Liver (tissue), 9 donors: Measurements from ENCODE around the gene TTC32. TPM values are rescaled to one million over a fixed set of nuclear protein-coding genes. Genes with fewer than 3 reads are reported as not detected.

Experiments
- DNase-seq: peaks from one replicate; pipeline ENCODE4 v3.0.0-alpha.2; 2017; ENCODE audit warnings: low spot score
- H3K27ac ChIP-seq, 2 donors: one replicate each; pipeline ENCODE4 v1.7.0; 2013; ENCODE audit warnings: inconsistent platforms in 2 of 2, low read length in 2 of 2, control low read depth in 1 of 2, low read depth in 1 of 2, mild to moderate bottlenecking in 1 of 2
- H3K27me3 ChIP-seq, 4 donors: one replicate each; pipeline versions ENCODE4 v1.6.1 to v1.7.0; 2013; ENCODE audit warnings: low read length in 3 of 4, inconsistent platforms in 1 of 4, mild to moderate bottlenecking in 1 of 4, moderate library complexity in 1 of 4; ENCODE audit not compliant: control insufficient read depth in 4 of 4, insufficient read depth in 4 of 4
- H3K36me3 ChIP-seq, 4 donors: one replicate each; pipeline versions ENCODE4 v1.6.1 to v1.7.0; 2013; ENCODE audit warnings: low read length in 3 of 4, mild to moderate bottlenecking in 3 of 4, low read depth in 1 of 4, moderate library complexity in 1 of 4; ENCODE audit not compliant: control insufficient read depth in 4 of 4, insufficient read depth in 3 of 4
- H3K4me1 ChIP-seq, 4 donors: one replicate each; pipeline versions ENCODE4 v1.6.1 to v1.7.0; 2013; ENCODE audit warnings: low read length in 3 of 4, mild to moderate bottlenecking in 3 of 4, moderate library complexity in 1 of 4; ENCODE audit not compliant: control insufficient read depth in 4 of 4, insufficient read depth in 4 of 4
- H3K4me3 ChIP-seq, 3 donors: one replicate each; pipeline versions ENCODE4 v1.6.1 to v1.7.0; 2013; ENCODE audit warnings: low read length in 3 of 3, control low read depth in 1 of 3, low read depth in 1 of 3, mild to moderate bottlenecking in 1 of 3
- H3K9ac ChIP-seq, 2 donors: one replicate each; pipeline ENCODE4 v1.7.0; 2013; ENCODE audit warnings: low read length in 2 of 2, mild to moderate bottlenecking in 2 of 2, moderate library complexity in 2 of 2, control low read depth in 1 of 2, low read depth in 1 of 2
- H3K9me3 ChIP-seq, 4 donors: one replicate each; pipeline versions ENCODE4 v1.6.1 to v1.7.0; 2013; ENCODE audit warnings: low read length in 3 of 4; ENCODE audit not compliant: control insufficient read depth in 4 of 4
- EGR1 ChIP-seq, 2 donors: IDR thresholded peaks; 2 replicates each; pipeline ENCODE4 v1.6.1; 2016 to 2018; ENCODE audit warnings: antibody characterized with exemption in 2 of 2, low read depth in 2 of 2
- FOXA1 ChIP-seq: IDR thresholded peaks from 2 replicates; pipeline ENCODE4 v1.6.1; 2016; ENCODE audit warnings: antibody characterized with exemption
- FOXA2 ChIP-seq: IDR thresholded peaks from 2 replicates; pipeline ENCODE4 v1.6.1; 2016; ENCODE audit warnings: antibody characterized with exemption
- GABPA ChIP-seq, 2 donors: IDR thresholded peaks in 1 of 2; conservative IDR thresholded peaks in 1 of 2; 2 replicates each; pipeline ENCODE4 v1.6.1; 2016; ENCODE audit warnings: antibody characterized with exemption in 2 of 2, mild to moderate bottlenecking in 1 of 2, moderate library complexity in 1 of 2
- HNF4A ChIP-seq, 2 donors: conservative IDR thresholded peaks; 2 replicates each; pipeline ENCODE4 v1.6.1; 2016; ENCODE audit warnings: antibody characterized with exemption in 2 of 2, mild to moderate bottlenecking in 2 of 2
- HNF4G ChIP-seq: IDR thresholded peaks from 2 replicates; pipeline ENCODE4 v1.6.1; 2016; ENCODE audit warnings: antibody characterized with exemption
- JUND ChIP-seq, 2 donors: IDR thresholded peaks; 2 replicates each; pipeline ENCODE4 v1.6.1; 2016; ENCODE audit warnings: antibody characterized with exemption in 2 of 2
- NR2F2 ChIP-seq: IDR thresholded peaks from 2 replicates; pipeline ENCODE4 v1.6.1; 2016; ENCODE audit warnings: antibody characterized with exemption
- RAD21 ChIP-seq, 2 donors: IDR thresholded peaks; 2 replicates each; pipeline ENCODE4 v1.6.1; 2016; ENCODE audit warnings: antibody characterized with exemption in 2 of 2, mild to moderate bottlenecking in 2 of 2
- RXRA ChIP-seq, 2 donors: IDR thresholded peaks; 2 replicates each; pipeline ENCODE4 v1.6.1; 2017 to 2018; ENCODE audit warnings: antibody characterized with exemption in 2 of 2, mild to moderate bottlenecking in 1 of 2
- SP1 ChIP-seq: IDR thresholded peaks from 2 replicates; pipeline ENCODE4 v1.6.1; 2018; ENCODE audit warnings: antibody characterized with exemption, mild to moderate bottlenecking
- TAF1 ChIP-seq: conservative IDR thresholded peaks from 2 replicates; pipeline ENCODE4 v1.6.1; 2016; ENCODE audit warnings: antibody characterized with exemption, mild to moderate bottlenecking
- YY1 ChIP-seq: IDR thresholded peaks from 2 replicates; pipeline ENCODE4 v1.6.1; 2016; ENCODE audit warnings: antibody characterized with exemption, mild to moderate bottlenecking
- WGBS: extraction: QIAGEN DNeasy Blood & Tissue Kit; methylation state at CpG from one replicate; pipeline ENCODE4 v1.1.7; 2013; 5-methylcytosine and 5-hydroxymethylcytosine counted together
- polyA plus RNA-seq, 2 donors: library from polyadenylated mRNA; stranded (reverse) in 1 of 2; unstranded in 1 of 2; fragments of 200-250 nt in 1 of 2; fragments of >200 nt in 1 of 2; fragmentation: Nextera tagmentation in 1 of 2; extraction: Ambion mirVana in 1 of 2; gene quantifications; one replicate each; pipeline versions ENCODE4 v1.2.1 to v1.2.3, GENCODE V29; 2013 to 2015
- total RNA-seq, 2 donors: library from RNA; depleted of rRNA; stranded (reverse); fragments of >200 nt; gene quantifications; one replicate each; pipeline ENCODE4 v1.2.3, GENCODE V29; 2014
- TF ChIP-seq, protein P1 (sequence below): IDR thresholded peaks from 2 replicates; pipeline ENCODE4 v1.6.1; 2016; ENCODE audit warnings: antibody characterized with exemption, mild to moderate bottlenecking
- TF ChIP-seq, protein P2 (sequence below): IDR thresholded peaks from 2 replicates; pipeline ENCODE4 v1.6.1; 2016; ENCODE audit warnings: antibody characterized with exemption
- TF ChIP-seq, protein P3 (sequence below): fragments of 150-350 bp; IDR thresholded peaks from 2 replicates; pipeline ENCODE4 v1.5.1; 2017; ENCODE audit warnings: improper control_type of control experiment, low read depth, low read length; ENCODE audit not compliant: missing input control
- TF ChIP-seq, protein P4 (sequence below): IDR thresholded peaks from 2 replicates; pipeline ENCODE4 v1.6.1; 2016; ENCODE audit warnings: antibody characterized with exemption
- TF ChIP-seq, protein P5 (sequence below): IDR thresholded peaks from 2 replicates; pipeline ENCODE4 v1.6.1; 2016; ENCODE audit warnings: antibody characterized with exemption
- donor health status: healthy.
- donor health status: healthy.
- donor health status: healthy.
- donor health status: healthy.
- donor health status: healthy.

TTC32 gene
- total RNA-seq (10 to 100 TPM in 1 of 2 donors, 1 to 10 TPM in 1; 9.7 to 12.0 TPM), polyA plus RNA-seq (10 to 100 TPM in 1 of 2 donors, 1 to 10 TPM in 1; 4.1 to 11.4 TPM)

DNA sequence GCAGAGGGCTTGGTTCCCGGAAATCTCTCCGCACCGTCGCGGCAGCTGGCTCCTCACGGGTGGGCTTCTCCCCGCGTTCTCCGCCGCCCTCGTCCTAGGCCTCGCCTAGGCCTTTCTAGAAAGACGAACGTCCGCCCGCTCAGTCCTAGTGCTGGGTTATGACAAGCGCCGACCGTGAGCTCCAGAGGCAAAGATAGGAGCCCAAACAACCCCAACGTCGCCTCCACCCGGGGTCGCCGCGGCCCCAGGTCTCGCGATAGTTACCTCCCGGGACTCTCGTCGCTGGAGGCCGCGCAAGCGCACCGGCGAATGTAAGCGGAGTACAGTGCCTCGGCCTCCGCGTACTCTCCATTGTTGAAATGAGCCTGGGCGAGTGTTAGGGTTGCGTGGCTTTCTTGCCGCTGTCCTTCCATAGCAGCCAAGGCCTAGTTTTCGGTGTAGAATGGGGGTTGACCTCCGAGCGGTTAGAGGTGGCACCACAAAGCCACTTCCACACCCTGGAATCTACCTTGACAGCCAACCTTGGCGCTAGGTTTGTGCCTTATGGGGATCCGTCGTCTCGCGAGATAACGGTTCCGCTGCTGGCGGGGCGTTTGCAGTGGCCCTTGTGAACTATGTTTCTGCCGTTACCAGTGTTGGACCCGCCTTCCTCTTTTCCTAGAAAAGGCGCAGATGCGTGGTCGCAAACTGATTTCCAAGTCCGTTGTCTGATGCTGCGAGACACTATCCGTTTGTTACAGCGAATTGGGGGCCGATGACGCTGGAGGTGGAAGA lies at the start of gene TTC32:
TTC32 (minus strand) TSS at position 542 of the 774 bp plus-strand sequence; CDS start at position 413, 129 bp downstream.
- under 1% methylated on average over 65 of the region's 65 CpGs for WGBS

More for the DNA sequence above, at the start of gene TTC32:
- Histone ChIP-seq H3K9ac (peak within 1 kb of the TSS; percentile 97), H3K9me3 (no peaks in the 10 kb centered on the region), H3K36me3 (no peaks in the 10 kb centered on the region), H3K4me1 (peaks cover 10 to 37% (median 30%) of the 10 kb centered on the region in 4 donors), H3K27ac (peak within 1 kb of the TSS; percentile 75 to 99), H3K4me3 (peak within 1 kb of the TSS; percentile 79 to 99 (median 83)), H3K27me3 (no peaks in the 10 kb centered on the region)
- TF ChIP-seq YY1 = peak; percentile 96
- peak; percentile 64 for TF ChIP-seq FOXA2
- TF ChIP-seq NR2F2 = peak; percentile 73
- no peak for TF ChIP-seq FOXA1
- TF ChIP-seq, protein P1, sequence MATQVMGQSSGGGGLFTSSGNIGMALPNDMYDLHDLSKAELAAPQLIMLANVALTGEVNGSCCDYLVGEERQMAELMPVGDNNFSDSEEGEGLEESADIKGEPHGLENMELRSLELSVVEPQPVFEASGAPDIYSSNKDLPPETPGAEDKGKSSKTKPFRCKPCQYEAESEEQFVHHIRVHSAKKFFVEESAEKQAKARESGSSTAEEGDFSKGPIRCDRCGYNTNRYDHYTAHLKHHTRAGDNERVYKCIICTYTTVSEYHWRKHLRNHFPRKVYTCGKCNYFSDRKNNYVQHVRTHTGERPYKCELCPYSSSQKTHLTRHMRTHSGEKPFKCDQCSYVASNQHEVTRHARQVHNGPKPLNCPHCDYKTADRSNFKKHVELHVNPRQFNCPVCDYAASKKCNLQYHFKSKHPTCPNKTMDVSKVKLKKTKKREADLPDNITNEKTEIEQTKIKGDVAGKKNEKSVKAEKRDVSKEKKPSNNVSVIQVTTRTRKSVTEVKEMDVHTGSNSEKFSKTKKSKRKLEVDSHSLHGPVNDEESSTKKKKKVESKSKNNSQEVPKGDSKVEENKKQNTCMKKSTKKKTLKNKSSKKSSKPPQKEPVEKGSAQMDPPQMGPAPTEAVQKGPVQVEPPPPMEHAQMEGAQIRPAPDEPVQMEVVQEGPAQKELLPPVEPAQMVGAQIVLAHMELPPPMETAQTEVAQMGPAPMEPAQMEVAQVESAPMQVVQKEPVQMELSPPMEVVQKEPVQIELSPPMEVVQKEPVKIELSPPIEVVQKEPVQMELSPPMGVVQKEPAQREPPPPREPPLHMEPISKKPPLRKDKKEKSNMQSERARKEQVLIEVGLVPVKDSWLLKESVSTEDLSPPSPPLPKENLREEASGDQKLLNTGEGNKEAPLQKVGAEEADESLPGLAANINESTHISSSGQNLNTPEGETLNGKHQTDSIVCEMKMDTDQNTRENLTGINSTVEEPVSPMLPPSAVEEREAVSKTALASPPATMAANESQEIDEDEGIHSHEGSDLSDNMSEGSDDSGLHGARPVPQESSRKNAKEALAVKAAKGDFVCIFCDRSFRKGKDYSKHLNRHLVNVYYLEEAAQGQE = peak; percentile 72
- TF ChIP-seq, protein P2, sequence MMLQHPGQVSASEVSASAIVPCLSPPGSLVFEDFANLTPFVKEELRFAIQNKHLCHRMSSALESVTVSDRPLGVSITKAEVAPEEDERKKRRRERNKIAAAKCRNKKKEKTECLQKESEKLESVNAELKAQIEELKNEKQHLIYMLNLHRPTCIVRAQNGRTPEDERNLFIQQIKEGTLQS = peak; percentile 20
- peak; percentile 39 to 71 for TF ChIP-seq RXRA (IDR thresholded peaks at IDR 0.05)
- TF ChIP-seq HNF4G = no peak
- TF ChIP-seq, protein P3, sequence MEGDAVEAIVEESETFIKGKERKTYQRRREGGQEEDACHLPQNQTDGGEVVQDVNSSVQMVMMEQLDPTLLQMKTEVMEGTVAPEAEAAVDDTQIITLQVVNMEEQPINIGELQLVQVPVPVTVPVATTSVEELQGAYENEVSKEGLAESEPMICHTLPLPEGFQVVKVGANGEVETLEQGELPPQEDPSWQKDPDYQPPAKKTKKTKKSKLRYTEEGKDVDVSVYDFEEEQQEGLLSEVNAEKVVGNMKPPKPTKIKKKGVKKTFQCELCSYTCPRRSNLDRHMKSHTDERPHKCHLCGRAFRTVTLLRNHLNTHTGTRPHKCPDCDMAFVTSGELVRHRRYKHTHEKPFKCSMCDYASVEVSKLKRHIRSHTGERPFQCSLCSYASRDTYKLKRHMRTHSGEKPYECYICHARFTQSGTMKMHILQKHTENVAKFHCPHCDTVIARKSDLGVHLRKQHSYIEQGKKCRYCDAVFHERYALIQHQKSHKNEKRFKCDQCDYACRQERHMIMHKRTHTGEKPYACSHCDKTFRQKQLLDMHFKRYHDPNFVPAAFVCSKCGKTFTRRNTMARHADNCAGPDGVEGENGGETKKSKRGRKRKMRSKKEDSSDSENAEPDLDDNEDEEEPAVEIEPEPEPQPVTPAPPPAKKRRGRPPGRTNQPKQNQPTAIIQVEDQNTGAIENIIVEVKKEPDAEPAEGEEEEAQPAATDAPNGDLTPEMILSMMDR = no peak
- TF ChIP-seq HNF4A (conservative IDR thresholded peaks at IDR 0.05) = peak in 1 of 2 donors; percentile 49
- TF ChIP-seq, protein P4, sequence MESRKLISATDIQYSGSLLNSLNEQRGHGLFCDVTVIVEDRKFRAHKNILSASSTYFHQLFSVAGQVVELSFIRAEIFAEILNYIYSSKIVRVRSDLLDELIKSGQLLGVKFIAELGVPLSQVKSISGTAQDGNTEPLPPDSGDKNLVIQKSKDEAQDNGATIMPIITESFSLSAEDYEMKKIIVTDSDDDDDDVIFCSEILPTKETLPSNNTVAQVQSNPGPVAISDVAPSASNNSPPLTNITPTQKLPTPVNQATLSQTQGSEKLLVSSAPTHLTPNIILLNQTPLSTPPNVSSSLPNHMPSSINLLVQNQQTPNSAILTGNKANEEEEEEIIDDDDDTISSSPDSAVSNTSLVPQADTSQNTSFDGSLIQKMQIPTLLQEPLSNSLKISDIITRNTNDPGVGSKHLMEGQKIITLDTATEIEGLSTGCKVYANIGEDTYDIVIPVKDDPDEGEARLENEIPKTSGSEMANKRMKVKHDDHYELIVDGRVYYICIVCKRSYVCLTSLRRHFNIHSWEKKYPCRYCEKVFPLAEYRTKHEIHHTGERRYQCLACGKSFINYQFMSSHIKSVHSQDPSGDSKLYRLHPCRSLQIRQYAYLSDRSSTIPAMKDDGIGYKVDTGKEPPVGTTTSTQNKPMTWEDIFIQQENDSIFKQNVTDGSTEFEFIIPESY = peak; percentile 100
- TF ChIP-seq TAF1 = peak; percentile 79
- TF ChIP-seq GABPA (IDR thresholded peaks at IDR 0.05 in 1 of 2, conservative IDR thresholded peaks at IDR 0.05 in 1 of 2) = peak in 1 of 2 donors; percentile 70
- no peak for TF ChIP-seq EGR1 (IDR thresholded peaks at IDR 0.05; ENCODE audit: low read depth in 2 of 2)
- TF ChIP-seq JUND (IDR thresholded peaks at IDR 0.05) = peak in 1 of 2 donors; percentile 33
- TF ChIP-seq SP1 = peak; percentile 67
- TF ChIP-seq, protein P5, sequence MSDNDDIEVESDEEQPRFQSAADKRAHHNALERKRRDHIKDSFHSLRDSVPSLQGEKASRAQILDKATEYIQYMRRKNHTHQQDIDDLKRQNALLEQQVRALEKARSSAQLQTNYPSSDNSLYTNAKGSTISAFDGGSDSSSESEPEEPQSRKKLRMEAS = peak; percentile 70
- TF ChIP-seq RAD21 (IDR thresholded peaks at IDR 0.05) = no peak
- peak; percentile 93 for DNase-seq
